H9 (cell line): ENCODE results near the gene SOD1. TPM values are rescaled to one million over a fixed set of nuclear protein-coding genes. Genes with fewer than 3 reads are reported as not detected.
A peak's percentile ranks its signal among the peaks of the same experiment; 100 is the strongest.

Source experiments
- DNase-seq: peaks from one replicate; pipeline ENCODE4 v3.0.0-alpha.2; 2017
- H2AFZ ChIP-seq: one replicate; pipeline ENCODE4 v1.6.1; 2013; ENCODE audit warnings: mild to moderate bottlenecking, low read length, control low read depth, moderate library complexity
- H2AK5ac ChIP-seq: 2 replicates; pipeline ENCODE4 v1.6.1; 2013; ENCODE audit warnings: low read length, control low read depth, mixed read lengths; ENCODE audit not compliant: insufficient read length
- H2BK120ac ChIP-seq: one replicate; pipeline ENCODE4 v1.6.1; 2013; ENCODE audit warnings: low read depth, mild to moderate bottlenecking, low read length, control low read depth, inconsistent platforms; ENCODE audit not compliant: poor library complexity, severe bottlenecking
- H2BK12ac ChIP-seq: 2 replicates; pipeline ENCODE4 v1.6.1; 2013; ENCODE audit warnings: low read length, control low read depth, mixed read lengths, low read depth; ENCODE audit not compliant: insufficient read length
- H2BK15ac ChIP-seq: 2 replicates; pipeline ENCODE4 v1.6.1; 2013; ENCODE audit warnings: low read depth, low read length, control low read depth
- H2BK20ac ChIP-seq: one replicate; pipeline ENCODE4 v1.6.1; 2013; ENCODE audit warnings: low read depth, mild to moderate bottlenecking, low read length, control low read depth, inconsistent platforms; ENCODE audit not compliant: poor library complexity, severe bottlenecking
- H2BK5ac ChIP-seq: 2 replicates; pipeline ENCODE4 v1.6.1; 2013; ENCODE audit warnings: low read length, control low read depth, mixed read lengths; ENCODE audit not compliant: insufficient read length
- H3K14ac ChIP-seq: 2 replicates; pipeline ENCODE4 v1.6.1; 2013; ENCODE audit warnings: low read length, control low read depth; ENCODE audit not compliant: insufficient read depth
- H3K18ac ChIP-seq: 2 replicates; pipeline ENCODE4 v1.6.1; 2013; ENCODE audit warnings: low read depth, mild to moderate bottlenecking, mixed read lengths, low read length, control low read depth; ENCODE audit not compliant: insufficient read length
- H3K23ac ChIP-seq: 2 replicates; pipeline ENCODE4 v1.6.1; 2013; ENCODE audit warnings: low read length, control low read depth, mixed read lengths, low read depth; ENCODE audit not compliant: insufficient read length
- H3K23me2 ChIP-seq: 2 replicates; pipeline ENCODE4 v1.6.1; 2013; ENCODE audit warnings: low read depth, mild to moderate bottlenecking, mixed read lengths, low read length, control low read depth; ENCODE audit not compliant: insufficient read length, poor library complexity, severe bottlenecking
- H3K27ac ChIP-seq: 2 replicates; pipeline ENCODE4 v1.5.1; 2013; ENCODE audit warnings: low read length, control low read depth, mixed read lengths, low read depth; ENCODE audit not compliant: insufficient read length
- H3K27me3 ChIP-seq: 2 replicates; pipeline ENCODE4 v1.6.1; 2013; ENCODE audit warnings: low read length, control low read depth, inconsistent platforms; ENCODE audit not compliant: insufficient read depth
- H3K4ac ChIP-seq: 2 replicates; pipeline ENCODE4 v1.6.1; 2013; ENCODE audit warnings: low read depth, mild to moderate bottlenecking, control low read depth, inconsistent platforms, low read length, moderate library complexity
- H3K4me1 ChIP-seq: 2 replicates; pipeline ENCODE4 v1.6.1; 2013; ENCODE audit warnings: low read length, control low read depth, inconsistent platforms; ENCODE audit not compliant: insufficient read depth
- H3K4me2 ChIP-seq: 2 replicates; pipeline ENCODE4 v1.6.1; 2013; ENCODE audit warnings: low read length, control low read depth, mixed read lengths; ENCODE audit not compliant: insufficient read length, insufficient read depth
- H3K56ac ChIP-seq: 2 replicates; pipeline ENCODE4 v1.6.1; 2013; ENCODE audit warnings: low read depth, mild to moderate bottlenecking, mixed read lengths, low read length, control low read depth; ENCODE audit not compliant: insufficient read length
- H3K79me1 ChIP-seq: 2 replicates; pipeline ENCODE4 v1.6.1; 2013; ENCODE audit warnings: low read depth, mild to moderate bottlenecking, moderate library complexity, low read length, control low read depth, inconsistent platforms; ENCODE audit not compliant: insufficient read depth, poor library complexity, severe bottlenecking
- H3K79me2 ChIP-seq: 2 replicates; pipeline ENCODE4 v1.6.1; 2013; ENCODE audit warnings: low read length, control low read depth, inconsistent platforms; ENCODE audit not compliant: insufficient read depth
- H3K9ac ChIP-seq: 2 replicates; pipeline ENCODE4 v1.6.1; 2013; ENCODE audit warnings: low read length, control low read depth, mixed read lengths; ENCODE audit not compliant: insufficient read length; ENCODE audit errors: extremely low read depth
- H3K9me3 ChIP-seq: one replicate; pipeline ENCODE4 v1.6.1; 2013; ENCODE audit warnings: low read depth, low read length, inconsistent platforms; ENCODE audit not compliant: control insufficient read depth
- H3T11ph ChIP-seq: one replicate; pipeline ENCODE4 v1.6.1; 2013; ENCODE audit warnings: mild to moderate bottlenecking, low read length, control low read depth, inconsistent platforms
- H4K20me1 ChIP-seq: one replicate; pipeline ENCODE4 v1.6.1; 2013; ENCODE audit not compliant: control insufficient read depth, insufficient read length, insufficient read depth
- H4K5ac ChIP-seq: 2 replicates; pipeline ENCODE4 v1.6.1; 2013; ENCODE audit warnings: low read depth, mild to moderate bottlenecking, mixed read lengths, low read length, control low read depth; ENCODE audit not compliant: insufficient read length
- H4K8ac ChIP-seq: replicated peaks from 2 replicates; pipeline ENCODE4 v1.6.1; 2013; ENCODE audit warnings: low read length, control low read depth, mixed read lengths, low read depth; ENCODE audit not compliant: insufficient read length
- H4K91ac ChIP-seq: 2 replicates; pipeline ENCODE4 v1.6.1; 2013; ENCODE audit warnings: low read depth, mild to moderate bottlenecking, moderate library complexity, mixed read lengths, low read length, control low read depth; ENCODE audit not compliant: insufficient read length
- H3K27ac Mint-ChIP-seq, 3 experiments: 2 replicates in 2 of 3; 3 replicates in 1 of 3; pipeline ENCODE4 v1.8.0; 2020 to 2021; ENCODE audit warnings: mixed read lengths in 3 of 3, mild to moderate bottlenecking in 1 of 3, moderate library complexity in 1 of 3
- H3K27me3 Mint-ChIP-seq: 2 replicates; pipeline ENCODE4 v1.8.0; 2021; ENCODE audit warnings: low read depth, mild to moderate bottlenecking, moderate library complexity, mixed read lengths
- H3K36me3 Mint-ChIP-seq, 3 experiments: 2 replicates in 2 of 3; 3 replicates in 1 of 3; pipeline ENCODE4 v1.8.0; 2020 to 2021; ENCODE audit warnings: low read depth in 3 of 3, mixed read lengths in 3 of 3; ENCODE audit not compliant: insufficient read depth in 1 of 3
- H3K4me1 Mint-ChIP-seq, 2 experiments: 2 replicates each; pipeline ENCODE4 v1.8.0; 2020; ENCODE audit warnings: mixed read lengths in 2 of 2
- H3K4me3 Mint-ChIP-seq, 2 experiments: 2 replicates in 1 of 2; 3 replicates in 1 of 2; pipeline ENCODE4 v1.8.0; 2020 to 2021; ENCODE audit warnings: mild to moderate bottlenecking in 2 of 2, mixed read lengths in 2 of 2, moderate library complexity in 1 of 2
- H3K9me3 Mint-ChIP-seq, 2 experiments: 2 replicates in 1 of 2; 3 replicates in 1 of 2; pipeline ENCODE4 v1.8.0; 2020; ENCODE audit warnings: mild to moderate bottlenecking in 2 of 2, mixed read lengths in 2 of 2, moderate library complexity in 1 of 2
- CTCF ChIP-seq: fragments of 200-600 bp; sonication (generic); conservative IDR thresholded peaks from 3 replicates; pipeline ENCODE4 v1.8.0; 2021; ENCODE audit warnings: antibody characterized with exemption, mild to moderate bottlenecking
- WGBS: extraction: QIAGEN DNeasy Blood & Tissue Kit; methylation state at CpG from one replicate; pipeline ENCODE4 v1.1.7; 2013; ENCODE audit warnings: missing lambda C conversion rate, low lambda C conversion rate, mixed read lengths; ENCODE audit not compliant: insufficient read length; ENCODE audit errors: extremely low coverage; 5-methylcytosine and 5-hydroxymethylcytosine counted together
- total RNA-seq: library from RNA; stranded (reverse); gene quantifications from 2 replicates; pipeline ENCODE4 v1.2.1, GENCODE V29; 2021

The SOD1 gene
- total RNA-seq, 1 experiment from 2014 or later, result 201 TPM

DNA sequence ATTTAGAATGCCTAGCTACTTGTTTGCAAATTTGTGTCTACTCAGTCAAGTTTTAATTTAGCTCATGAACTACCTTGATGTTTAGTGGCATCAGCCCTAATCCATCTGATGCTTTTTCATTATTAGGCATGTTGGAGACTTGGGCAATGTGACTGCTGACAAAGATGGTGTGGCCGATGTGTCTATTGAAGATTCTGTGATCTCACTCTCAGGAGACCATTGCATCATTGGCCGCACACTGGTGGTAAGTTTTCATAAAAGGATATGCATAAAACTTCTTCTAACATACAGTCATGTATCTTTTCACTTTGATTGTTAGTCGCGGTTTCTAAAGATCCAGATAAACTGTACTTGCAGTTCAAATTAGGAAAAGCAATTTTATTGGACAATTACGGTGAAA, 7.6 kb downstream of the SOD1 start:
- Histone ChIP-seq H3K56ac (no peak overlapping the region), H2BK12ac (no peak overlapping the region), H3K27me3 (no peaks in the 10 kb centered on the region), H3K27ac (peak overlapping the region; percentile 36), H3T11ph (no peak overlapping the region), H2BK20ac (no peak overlapping the region), H3K4me2 (no peak overlapping the region), H3K18ac (no peak overlapping the region), H2BK5ac (no peak overlapping the region), H2BK120ac (no peak overlapping the region), H2AFZ (no peak overlapping the region), H3K14ac (no peak overlapping the region), H3K4me1 (no peaks in the 10 kb centered on the region), H4K20me1 (no peaks in the 10 kb centered on the region), H3K9me3 (no peaks in the 10 kb centered on the region), H3K23me2 (no peaks in the 10 kb centered on the region), H3K79me2 (peaks cover 5% of the 10 kb centered on the region; the same call in 1 of the 2 replicates), H2BK15ac (no peak overlapping the region), H4K5ac (no peak overlapping the region), H3K23ac (no peak overlapping the region), H3K4ac (no peak overlapping the region), H4K8ac (no peak overlapping the region), H3K9ac (no peak overlapping the region), H3K79me1 (peaks cover 4% of the 10 kb centered on the region), H4K91ac (no peak overlapping the region), H2AK5ac (no peak overlapping the region)
- Mint-ChIP-seq H3K4me3 (no peak overlapping the region), H3K36me3 (peaks cover 27 to 52% (median 48%) of the 10 kb centered on the region in 3 experiments; a peak in 6 of 7 replicates), H3K9me3 (no peaks in the 10 kb centered on the region), H3K4me1 (peaks cover 40 to 52% of the 10 kb centered on the region in 2 experiments), H3K27ac (peak overlapping the region in 1 of 3 experiments; percentile 54; a peak in 1 of 7 replicates), H3K27me3 (no peaks in the 10 kb centered on the region)
- TF ChIP-seq CTCF, result no peak
- WGBS, result no CpG with 5 or more reads among the region's 5 CpGs
- no peak for DNase-seq
